Measurements from ENCODE around the gene ATP8B3. TPM values are rescaled to one million over a fixed set of nuclear protein-coding genes. Genes with fewer than 3 reads are reported as not detected.

ATP8B3 gene, protein sequence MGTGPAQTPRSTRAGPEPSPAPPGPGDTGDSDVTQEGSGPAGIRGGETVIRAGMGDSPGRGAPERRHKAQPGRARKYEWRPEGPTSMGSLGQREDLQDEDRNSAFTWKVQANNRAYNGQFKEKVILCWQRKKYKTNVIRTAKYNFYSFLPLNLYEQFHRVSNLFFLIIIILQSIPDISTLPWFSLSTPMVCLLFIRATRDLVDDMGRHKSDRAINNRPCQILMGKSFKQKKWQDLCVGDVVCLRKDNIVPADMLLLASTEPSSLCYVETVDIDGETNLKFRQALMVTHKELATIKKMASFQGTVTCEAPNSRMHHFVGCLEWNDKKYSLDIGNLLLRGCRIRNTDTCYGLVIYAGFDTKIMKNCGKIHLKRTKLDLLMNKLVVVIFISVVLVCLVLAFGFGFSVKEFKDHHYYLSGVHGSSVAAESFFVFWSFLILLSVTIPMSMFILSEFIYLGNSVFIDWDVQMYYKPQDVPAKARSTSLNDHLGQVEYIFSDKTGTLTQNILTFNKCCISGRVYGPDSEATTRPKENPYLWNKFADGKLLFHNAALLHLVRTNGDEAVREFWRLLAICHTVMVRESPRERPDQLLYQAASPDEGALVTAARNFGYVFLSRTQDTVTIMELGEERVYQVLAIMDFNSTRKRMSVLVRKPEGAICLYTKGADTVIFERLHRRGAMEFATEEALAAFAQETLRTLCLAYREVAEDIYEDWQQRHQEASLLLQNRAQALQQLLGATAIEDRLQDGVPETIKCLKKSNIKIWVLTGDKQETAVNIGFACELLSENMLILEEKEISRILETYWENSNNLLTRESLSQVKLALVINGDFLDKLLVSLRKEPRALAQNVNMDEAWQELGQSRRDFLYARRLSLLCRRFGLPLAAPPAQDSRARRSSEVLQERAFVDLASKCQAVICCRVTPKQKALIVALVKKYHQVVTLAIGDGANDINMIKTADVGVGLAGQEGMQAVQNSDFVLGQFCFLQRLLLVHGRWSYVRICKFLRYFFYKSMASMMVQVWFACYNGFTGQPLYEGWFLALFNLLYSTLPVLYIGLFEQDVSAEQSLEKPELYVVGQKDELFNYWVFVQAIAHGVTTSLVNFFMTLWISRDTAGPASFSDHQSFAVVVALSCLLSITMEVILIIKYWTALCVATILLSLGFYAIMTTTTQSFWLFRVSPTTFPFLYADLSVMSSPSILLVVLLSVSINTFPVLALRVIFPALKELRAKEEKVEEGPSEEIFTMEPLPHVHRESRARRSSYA (N-terminal part only)
- total RNA-seq: 1.2 and 1.4 TPM in 2 replicates

DNA sequence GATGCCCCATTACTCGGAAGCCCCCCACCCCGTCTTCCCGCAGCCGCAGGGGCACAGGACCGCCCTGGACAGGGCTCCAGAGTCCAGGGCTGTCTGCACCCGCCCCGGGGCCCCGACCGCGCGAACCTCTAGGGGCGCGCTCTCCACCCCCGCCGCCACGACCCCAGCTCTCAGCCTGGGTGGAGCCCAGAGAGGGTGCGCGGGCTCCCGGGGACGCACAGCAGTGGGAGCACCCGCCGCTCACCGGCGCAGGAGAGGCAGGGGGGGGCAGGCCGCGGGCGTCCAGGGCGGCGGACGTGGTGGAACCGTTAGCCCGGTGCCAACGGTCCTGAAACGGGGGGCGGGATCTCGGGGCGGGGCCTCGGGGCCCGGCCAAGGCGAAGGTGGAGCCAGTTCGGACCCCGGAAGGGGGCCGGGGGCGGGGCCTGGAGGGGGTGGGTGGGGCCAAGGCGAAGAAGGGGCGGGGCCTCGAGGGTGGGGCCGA is at the start of gene ATP8B3:
Gene ATP8B3, minus strand, starts transcription at position 335 of the 484 bp plus-strand sequence. CDS start 540 bp downstream, outside the sequence.

DNA sequence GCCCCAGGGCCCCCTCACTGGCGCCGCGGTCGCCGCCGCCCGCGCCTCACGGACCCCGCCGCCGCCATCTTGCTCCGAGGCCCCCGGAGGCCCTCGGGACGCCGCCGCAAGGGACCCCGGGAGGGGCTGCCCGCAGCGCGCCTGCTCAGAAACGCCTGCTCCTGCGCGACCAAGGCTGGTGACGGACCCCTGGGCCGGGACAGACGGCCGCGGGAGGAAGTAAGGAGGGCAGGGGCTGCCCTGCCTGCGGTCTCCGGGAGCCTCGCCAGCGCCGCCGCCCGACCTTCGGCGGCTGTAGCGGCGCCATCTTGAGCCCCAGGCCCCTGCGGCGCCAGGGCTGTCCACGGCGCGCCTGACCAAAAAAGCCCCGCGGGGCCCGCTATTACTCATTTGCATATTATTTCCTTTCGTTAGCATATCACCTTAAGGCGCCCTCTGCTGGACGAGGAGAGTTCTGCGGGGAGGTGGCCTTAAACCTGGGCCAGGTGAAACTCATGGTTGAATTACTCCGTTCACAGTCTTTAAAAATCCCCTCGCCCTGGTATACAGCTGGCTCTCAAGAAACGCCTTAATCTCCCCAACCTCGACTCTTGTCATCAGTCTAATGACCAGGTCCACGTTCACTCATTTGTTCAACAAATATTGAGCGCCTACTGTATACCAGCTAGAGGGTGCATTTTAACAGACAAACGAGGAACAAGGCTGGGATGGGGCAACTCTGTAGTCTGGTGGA is 36.5 kb upstream of the ATP8B3 start, which contains the start of gene REXO1:
Gene REXO1, minus strand, starts transcription at position 85 of the 733 bp plus-strand sequence. CDS start 125 bp downstream, outside the sequence.

DNA sequence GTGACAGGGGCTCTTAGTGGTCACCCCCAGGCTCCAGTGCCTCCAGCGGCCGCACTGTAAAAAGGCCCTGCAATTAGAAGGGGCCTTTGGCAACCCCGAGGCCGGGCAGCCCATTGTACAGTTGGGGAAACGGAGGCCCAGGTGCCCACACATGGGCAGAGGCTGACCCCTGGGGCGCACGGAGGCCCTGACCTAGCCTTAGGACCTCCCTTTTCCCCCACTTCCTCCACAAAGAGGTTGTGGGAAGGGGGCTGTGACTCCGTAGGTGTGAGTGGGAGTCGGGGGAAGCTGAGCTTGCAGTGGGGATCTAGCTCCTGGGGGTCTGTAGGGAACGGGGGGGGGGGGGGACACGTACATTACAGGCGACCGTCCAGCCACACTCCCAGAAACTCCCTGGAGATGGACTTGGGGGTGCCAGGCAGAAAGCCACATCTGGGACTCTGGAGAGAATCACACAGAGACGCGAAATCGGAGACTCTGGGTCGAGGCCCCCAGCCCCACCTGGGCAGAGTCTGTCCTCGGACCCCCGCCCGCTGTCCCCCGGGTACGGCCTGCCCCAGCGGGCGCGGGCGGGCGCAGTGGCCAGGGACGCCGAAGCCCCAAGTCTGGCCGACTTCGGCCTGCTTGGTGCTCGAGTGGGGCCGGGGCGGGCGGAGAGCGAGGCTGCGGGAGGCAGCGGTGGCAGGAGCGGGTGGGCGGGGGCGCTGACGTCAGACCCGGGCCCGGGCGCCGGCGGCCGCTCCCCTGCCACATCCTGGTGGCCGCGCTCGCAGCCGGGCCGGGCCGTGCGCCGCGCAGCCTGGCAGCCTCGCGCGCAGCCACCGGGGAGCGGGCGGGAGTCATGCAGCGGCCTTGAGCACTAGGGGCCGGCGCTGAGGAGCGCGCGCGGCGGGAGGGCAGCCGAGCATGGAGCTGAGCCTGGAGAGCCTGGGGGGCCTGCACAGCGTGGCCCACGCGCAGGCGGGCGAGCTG is 59.0 kb downstream of the ATP8B3 start, which contains the start of gene ONECUT3:
Gene ONECUT3, plus strand, starts transcription at position 750 of the 972 bp plus-strand sequence. Its CDS starts 157 bp downstream, at position 907.

Other genes with a start within 250 kb of the ATP8B3 start
- gene MEX3D, start 244.0 kb downstream of the ATP8B3 start, total RNA-seq: 40.6 and 46.9 TPM in 2 replicates
- 106 and 111 TPM in 2 replicates for gene MBD3, start 219.4 kb downstream of the ATP8B3 start, total RNA-seq
- 75.7 and 111 TPM in 2 replicates for gene UQCR11, start 206.8 kb downstream of the ATP8B3 start, total RNA-seq
- 102 and 115 TPM in 2 replicates for gene TCF3, start 159.7 kb downstream of the ATP8B3 start, total RNA-seq
- gene ONECUT3, start 58.8 kb downstream of the ATP8B3 start, total RNA-seq: not detected in 2 replicates
- 5.5 and 8.8 TPM in 2 replicates for gene REXO1, start 36.2 kb upstream of the ATP8B3 start, total RNA-seq
- gene KLF16, start 51.3 kb upstream of the ATP8B3 start, total RNA-seq: 7.6 and 22.5 TPM in 2 replicates
- 122 and 178 TPM in 2 replicates for gene ABHD17A, start 73.2 kb upstream of the ATP8B3 start, total RNA-seq
- gene ADAT3, start 93.1 kb upstream of the ATP8B3 start, total RNA-seq: 3.2 and 5.4 TPM in 2 replicates
- gene SCAMP4, start 93.1 kb upstream of the ATP8B3 start, total RNA-seq: 102 and 104 TPM in 2 replicates
- 57.0 and 59.2 TPM in 2 replicates for gene CSNK1G2, start 128.9 kb upstream of the ATP8B3 start, total RNA-seq
- 94.8 and 143 TPM in 2 replicates for gene BTBD2, start 203.4 kb upstream of the ATP8B3 start, total RNA-seq
- gene MKNK2, start 239.0 kb upstream of the ATP8B3 start, total RNA-seq: 96.9 and 116 TPM in 2 replicates

All from pericardium fibroblast (primary cell).